ENCODE data around the gene GNLY.
A peak's percentile ranks its signal among the peaks of the same experiment; 100 is the strongest.

The GNLY gene

GRCh38 chr2:85728883-85729824, 35.0 kb downstream of the GNLY start:
- peak; percentile 33 to 52 for DNase-seq (ENCODE audit: low read depth in 2 of 2)

- no peak for DNase-seq (ENCODE audit: low read depth in 2 of 2)
Observed at GRCh38 chr2:85729825-85730510, 35.8 kb downstream of the GNLY start.

DNA sequence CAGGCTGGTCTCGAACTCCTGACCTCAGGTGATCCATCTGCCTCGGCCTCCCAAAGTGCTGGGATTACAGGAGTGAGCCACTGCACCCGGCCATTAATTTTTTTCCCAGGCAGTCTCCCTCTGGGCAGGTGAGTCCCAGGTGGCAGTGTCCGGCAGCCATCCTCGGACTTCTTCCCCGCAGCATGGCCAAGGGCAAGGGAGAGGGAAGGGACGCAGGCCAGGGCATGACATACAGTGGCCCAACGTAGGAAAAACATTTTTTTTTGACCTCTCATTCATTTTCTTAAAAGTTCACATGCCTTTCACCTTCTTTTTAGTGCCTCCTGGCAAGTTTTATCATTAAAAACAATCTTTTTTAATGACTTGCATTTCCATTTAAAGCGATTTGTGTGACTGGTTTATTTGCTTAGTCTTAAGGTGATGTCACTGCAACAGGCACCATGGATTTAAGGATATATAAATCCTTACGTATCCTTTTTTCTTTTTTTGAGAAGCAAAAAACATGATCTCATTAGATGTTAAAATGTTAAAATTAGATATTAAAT, 36.6 kb downstream of the GNLY start:
- DNase-seq (ENCODE audit: low read depth in 2 of 2): no peak

DNA sequence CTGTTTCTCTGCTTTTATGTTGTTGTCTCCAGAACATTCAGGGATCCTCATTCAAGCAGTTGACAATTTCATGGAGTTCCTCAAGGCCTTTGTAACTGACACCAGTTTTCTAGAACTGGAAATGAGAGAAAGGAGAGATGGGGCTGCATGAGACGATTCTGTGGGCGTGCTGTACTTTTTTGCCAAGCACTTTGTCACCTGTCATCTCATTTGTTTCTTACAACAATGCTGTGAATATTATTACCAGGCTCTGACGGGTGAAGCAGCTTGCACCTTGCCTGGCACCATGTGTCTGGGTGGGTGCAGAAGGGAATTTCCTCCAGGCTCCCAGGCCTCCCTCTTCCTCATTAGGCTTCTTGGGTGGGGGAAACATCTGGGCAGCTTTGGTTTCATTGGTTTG, 37.4 kb downstream of the GNLY start:
- DNase-seq (ENCODE audit: low read depth in 2 of 2): no peak

DNA sequence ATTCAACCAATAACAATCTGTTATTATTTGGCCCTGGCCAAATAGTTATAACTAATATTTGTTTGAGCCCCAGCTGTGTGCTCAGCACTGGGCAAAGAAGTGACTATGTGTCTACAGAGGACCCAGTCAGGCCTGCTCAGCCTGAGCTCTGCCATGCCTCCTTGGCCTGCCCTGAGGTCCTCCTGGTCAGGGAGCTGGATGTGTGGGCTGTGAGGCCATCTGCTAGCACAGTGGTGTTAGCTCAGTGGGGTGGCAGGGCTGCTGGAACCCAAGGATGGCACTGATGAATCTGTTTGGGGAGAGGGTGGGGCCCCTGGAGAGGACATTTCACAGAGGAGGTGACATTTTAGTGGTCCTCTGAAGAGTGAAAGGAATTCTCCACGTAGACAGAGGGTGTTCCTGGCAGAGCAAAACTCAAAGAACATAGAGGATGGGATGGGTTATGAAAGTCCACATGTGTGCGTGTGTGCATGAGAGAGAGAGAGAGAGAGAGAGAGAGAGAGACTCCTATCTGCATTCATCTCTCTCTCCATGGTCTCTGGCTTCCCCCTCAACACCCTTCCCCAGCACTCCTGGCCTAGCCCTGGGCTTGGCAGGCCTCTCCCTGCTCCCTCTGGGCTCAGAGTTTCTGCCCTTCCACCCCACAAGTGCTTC, 38.4 kb downstream of the GNLY start:
- no peak for DNase-seq (ENCODE audit: low read depth in 2 of 2)

DNA sequence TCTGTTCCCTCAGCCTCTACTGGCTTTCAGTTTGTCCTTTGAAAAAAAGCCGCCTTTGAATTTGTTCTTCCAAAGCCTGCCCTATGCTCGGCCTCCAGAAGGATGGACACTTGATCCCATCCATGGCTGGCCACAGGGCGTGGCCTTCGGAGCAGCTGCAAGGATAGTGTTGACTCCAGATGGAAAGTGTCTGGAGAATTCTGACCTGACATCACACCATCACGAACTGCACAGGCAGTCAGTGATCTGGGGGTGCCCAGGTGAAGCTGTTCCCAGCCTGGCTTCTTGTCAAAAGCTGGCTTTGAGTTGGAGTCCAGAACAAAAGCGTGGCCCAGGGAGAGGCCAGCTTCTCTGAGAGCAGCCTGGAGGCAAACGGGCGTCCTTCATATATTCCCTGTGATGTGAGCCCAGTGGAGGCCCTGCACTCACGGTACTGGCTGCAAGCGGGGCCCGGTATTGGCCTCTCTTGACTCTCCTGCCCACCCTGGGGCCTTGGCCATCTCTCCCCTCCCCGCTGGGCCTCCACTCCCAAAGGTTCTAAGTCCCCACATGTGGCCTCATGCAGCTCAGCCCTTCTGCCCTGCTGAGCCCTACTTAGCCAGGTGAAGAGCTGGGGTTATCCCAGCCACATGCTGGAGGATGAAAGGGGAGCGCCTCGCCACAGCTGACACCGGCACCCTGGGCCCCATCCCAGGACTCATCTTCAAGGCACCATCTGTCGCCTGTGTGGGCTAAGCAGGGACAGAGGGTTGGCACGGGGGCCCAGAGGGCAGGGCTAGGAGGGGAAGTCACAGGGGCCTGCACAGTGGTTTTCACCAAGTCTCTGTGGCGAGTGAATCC, 39.2 kb downstream of the GNLY start:
- no peak for DNase-seq (ENCODE audit: low read depth in 2 of 2)

DNA sequence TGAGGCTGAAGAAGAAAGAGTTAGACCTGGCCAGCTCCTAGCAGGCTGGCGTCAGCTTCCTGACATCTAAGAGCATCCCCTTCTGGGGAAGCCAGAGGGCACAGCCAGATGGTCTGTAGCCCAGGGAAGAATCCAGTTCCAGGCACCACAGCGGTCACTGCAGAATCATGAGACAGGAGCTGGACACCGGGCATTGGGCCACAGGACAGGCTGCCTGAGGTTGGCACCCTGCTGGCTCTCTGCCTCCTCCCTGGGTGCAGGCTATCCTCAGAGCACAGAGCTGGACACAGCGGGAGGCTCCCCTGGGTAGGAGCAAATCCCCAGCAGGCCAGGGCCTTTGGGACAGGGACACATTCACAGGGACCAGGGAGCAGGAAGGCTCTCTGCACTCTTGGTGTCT, 39.9 kb downstream of the GNLY start:
- DNase-seq (ENCODE audit: low read depth in 2 of 2): no peak

DNA sequence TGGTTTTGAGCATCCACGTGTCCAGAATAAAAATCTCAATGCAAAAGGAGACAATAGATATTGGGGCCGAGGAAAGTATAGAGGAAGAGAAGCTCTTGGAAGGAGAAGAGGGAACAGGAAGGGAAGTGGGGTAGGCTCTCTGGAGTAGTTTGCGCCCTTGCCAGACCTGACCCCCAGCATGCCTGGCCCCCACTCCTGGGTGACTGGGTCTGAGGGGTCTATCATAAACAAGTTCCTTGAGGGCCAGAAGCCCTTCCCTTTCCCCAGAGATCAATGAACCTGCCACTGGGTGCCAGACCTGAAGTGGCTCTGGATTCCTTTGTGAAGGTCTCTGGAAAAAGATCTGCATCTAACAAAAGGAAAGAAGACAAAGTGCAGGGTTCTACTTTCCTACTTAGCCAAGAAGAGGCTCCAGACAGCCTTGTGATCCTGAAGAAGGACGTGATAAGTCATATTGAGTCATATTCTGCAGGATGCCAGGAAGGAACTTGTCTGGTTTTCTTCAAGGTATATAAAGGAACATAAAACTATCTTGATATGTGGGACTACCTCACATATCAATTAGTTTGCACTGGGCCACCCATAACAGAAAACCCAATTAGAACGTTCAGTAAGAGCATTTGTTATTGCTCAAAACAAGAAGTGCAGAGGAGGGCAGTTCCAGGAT, 40.9 kb downstream of the GNLY start:
- no peak for DNase-seq (ENCODE audit: low read depth in 2 of 2)

GRCh38 chr2:85735691-85736090, 41.5 kb downstream of the GNLY start:
- DNase-seq (ENCODE audit: low read depth in 2 of 2): no peak

DNA sequence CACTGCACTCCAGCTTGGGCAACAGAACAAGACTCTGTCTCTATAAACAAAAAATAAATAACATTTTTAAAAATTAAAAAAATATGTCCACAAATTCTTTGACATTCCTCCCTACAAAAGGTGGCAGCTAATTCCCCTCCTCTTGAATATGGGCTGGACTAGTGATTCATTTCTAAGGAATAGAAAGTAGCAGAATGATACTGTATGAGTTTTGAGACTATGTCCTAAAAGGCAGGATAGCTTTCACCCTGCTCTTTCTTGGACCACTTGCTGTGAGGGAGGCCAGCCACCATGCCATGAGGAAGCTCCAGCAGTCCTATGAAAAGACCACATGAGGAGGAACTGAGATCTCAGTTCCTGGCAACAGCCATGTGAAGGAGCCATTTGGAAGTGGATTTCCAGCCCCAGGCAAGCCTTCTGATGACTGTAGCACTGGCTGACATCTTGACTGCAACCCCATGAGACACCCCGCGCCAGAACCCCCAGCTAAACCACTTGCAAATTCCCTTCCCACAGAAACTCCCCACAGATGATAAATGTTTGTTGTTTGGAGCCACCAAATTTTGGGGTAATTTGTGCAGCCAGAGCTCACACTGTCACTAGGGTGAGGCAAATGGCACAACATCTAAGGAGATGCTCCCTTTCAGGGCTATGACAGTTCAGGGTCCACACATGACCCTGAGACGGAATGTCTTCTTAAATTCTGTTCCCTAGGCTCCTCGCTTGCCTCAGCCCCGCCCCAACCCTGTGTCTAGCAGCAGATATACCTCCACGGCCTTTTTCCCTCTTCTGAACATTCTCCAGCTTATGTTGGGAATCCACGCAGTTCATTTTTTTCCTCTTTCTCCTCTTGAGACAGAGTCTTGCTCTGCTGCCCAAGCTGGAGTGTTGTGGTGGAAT, 42.5 kb downstream of the GNLY start:
- DNase-seq (ENCODE audit: low read depth in 2 of 2): no peak

- DNase-seq (ENCODE audit: low read depth in 2 of 2): no peak
Observed at GRCh38 chr2:85737481-85737880, 43.3 kb downstream of the GNLY start.

DNA sequence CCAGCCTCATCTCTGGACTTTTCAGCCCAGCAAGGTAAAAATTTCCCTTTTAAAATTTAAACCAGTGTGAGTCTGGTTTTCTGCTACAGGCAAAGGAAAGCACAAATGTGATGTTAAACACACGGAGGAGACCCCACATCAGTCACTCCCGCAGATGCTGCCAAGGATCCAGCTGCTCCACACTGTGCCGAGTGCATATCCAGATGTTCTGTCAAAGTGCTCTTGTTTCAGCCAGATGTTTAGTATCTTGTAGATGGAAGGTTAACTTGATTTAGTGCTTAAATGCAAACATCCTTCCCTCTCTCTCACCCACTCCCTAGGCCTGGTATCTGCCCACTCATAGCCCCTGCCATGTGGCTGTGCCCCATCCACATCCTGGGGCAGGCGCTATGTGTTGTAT, 43.8 kb downstream of the GNLY start:
- DNase-seq (ENCODE audit: low read depth in 2 of 2): no peak

GRCh38 chr2:85740193-85740592, 46.0 kb downstream of the GNLY start:
- DNase-seq (ENCODE audit: low read depth in 2 of 2): no peak

- no peak for DNase-seq (ENCODE audit: low read depth in 2 of 2)
Observed at GRCh38 chr2:85741211-85741832, 47.2 kb downstream of the GNLY start.

DNA sequence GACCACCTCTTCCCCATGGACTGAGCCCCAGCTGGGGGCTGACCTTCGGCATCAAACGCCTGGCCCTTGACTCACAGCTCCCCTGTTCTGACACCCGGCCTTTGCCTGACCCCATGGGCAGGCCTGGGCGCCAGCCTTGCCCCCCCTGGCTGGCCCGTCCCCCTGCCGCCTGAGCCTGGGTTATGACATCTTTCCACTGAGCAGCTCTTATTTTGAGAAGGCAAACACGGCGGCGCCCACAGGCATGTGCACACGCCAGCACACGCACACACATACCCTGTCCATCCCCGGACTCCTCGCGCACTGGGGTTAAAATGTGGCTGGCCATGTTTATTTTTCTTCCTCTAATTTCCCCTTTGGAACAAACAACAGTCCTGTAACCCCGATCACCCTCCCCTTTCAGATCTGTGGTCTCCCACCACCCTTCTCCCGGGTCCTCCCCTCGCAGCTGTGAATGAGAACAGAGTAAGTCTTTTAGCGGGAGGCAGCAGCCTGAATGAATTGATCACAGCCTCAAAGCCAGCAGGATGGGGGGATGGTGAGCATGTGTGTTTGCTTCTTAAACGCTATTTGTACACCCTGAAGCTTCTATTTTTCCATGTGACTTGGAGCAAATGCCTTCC, 47.8 kb downstream of the GNLY start:
- DNase-seq (ENCODE audit: low read depth in 2 of 2): no peak

- DNase-seq (ENCODE audit: low read depth in 2 of 2): no peak
Observed at GRCh38 chr2:85743304-85743978, 49.3 kb downstream of the GNLY start.

GRCh38 chr2:85744055-85744454, 49.9 kb downstream of the GNLY start:
- no peak for DNase-seq (ENCODE audit: low read depth in 2 of 2)
